SHP77 (cell line): ENCODE measurements around the gene ZNF430.
"Not testable (repeated sequence)": the region's sequence is repeated elsewhere in the genome, so short reads cannot be mapped to it uniquely, and the experiment has no call there.

Source experiments
- DNase-seq, 2 experiments: peaks; one replicate each; lab custom pipeline; 2025; lab: John Stamatoyannopoulos, UW

Gene ZNF430

DNA sequence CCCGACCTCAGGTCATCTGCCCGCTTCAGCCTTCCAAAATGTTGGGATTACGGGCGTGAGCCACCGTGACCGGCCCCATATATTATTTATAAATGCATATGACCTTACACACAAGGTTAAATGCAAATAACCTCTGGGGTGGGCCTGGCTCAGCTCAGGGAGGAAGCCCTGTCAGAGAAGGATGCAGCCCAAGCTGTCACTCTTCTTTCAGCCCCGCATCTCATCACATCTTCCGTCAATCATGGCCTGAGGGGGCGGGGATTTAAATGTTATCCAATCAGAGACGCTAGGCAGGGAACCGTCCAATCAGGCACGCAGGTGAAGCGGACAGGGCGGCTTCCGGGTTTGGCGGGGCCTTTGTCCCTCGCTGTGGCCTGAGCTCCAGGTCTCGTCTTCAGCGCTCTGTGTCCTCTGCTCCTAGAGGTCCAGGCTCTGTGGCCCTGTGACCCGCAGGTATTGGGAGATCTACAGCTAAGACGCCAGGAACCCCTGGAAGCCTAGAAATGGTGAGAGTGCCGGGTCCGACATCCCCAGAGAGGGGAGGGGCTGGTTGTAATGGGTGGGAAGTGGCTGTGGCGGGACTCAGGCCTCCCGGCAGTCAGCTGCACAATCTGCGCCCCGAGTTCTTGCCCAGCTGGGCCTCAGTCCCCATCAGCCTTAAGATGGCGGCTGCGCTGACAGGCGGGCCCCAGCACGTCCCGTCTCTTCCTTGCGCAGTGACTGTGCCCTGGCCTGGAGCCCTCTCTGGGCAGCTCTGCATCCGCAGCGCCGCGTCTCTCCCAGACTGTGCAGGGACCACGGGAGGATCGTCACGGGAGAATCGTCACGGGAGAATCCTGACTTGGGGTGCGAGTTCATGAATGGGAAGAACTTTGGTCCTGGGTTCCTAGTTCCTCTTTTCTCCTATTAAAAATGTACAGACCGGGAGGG is at the start of gene ZNF430:
Gene ZNF430, plus strand, starts transcription at position 360 of the 930 bp plus-strand sequence. Its CDS starts 144 bp downstream, at position 504.
- peak; percentile 98 to 99 for DNase-seq

DNA sequence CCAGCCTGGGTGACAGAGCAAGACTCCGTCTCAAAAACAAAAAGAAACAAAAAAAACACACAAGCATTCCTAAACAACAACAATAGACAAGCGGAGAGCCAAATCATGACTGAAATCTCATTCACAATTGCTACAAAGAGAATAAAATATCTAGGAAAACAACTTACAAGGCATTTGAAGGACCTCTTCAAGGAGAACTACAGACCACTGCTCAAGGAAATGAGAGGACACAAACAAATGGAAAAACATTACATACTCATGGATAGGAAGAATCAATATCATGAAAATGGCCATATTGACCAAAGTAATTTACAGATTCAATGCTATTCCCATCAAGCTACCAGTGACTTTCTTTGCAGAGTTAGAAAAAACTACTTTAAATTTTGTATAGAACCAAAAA is 27.7 kb upstream of the ZNF430 start:
- not testable (repeated sequence) for DNase-seq

- DNase-seq = peak; percentile 96 to 97
Observed at GRCh38 chr19:20999731-21000352, 20.6 kb upstream of the ZNF430 start.

GRCh38 chr19:21021238-21021637 is 781 bp downstream of the ZNF430 start:
- not testable (repeated sequence) for DNase-seq

DNA sequence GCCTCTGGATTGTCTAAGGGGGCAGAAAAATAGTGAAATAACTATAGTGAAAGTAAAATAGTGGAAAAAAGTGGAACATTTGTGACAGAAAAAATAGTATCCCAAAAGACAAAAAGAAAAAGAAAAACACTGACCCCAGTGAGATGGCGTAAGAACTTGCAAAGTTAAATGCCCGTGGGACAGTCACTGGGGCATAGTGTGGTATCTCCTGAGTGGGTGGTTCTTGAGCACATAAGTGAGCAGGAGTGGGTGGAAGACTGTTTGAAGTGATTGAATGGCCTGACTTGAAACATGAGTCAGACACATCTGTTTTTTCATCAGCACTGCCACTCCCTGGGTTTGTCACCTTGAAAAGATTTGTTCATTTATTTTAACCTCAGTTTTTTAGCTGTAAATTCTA is 2.5 kb downstream of the ZNF430 start:
- no peak for DNase-seq

GRCh38 chr19:21023901-21024300 is 3.4 kb downstream of the ZNF430 start:
- DNase-seq = no peak

DNA sequence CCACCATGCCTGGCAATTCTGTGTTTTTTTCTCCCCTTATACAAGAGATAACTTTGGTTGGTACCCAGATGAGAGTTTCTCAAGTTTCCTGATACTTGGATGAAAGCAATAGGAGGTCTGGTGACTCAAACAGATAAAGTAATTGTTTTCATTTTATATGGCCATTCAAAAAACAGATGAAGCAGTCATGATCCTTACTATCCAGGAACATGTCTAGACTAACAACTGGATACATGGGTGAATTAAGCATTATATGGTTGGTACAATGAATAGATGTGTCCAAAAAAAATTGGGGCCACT is 8.5 kb downstream of the ZNF430 start:
- no peak for DNase-seq

DNA sequence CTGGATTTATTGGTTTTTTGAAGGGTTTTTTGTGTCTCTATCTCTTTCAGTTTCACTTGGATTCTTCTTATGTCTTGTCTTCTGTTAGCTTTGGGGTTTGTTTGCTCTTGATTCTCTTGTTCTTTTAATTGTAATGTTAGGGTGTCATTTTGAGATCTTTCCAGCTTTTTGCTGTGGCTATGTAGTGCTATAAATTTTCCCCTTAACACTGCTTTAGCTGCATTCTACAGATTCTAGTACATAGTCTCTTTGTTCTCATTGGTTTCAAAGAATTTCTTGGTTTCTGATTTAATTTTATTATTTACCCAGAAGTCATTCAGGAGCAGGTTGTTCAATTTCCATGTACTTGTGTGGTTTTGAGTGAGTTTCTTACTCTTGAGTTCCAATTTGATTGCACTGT is 24.6 kb downstream of the ZNF430 start:
- no peak for DNase-seq

DNA sequence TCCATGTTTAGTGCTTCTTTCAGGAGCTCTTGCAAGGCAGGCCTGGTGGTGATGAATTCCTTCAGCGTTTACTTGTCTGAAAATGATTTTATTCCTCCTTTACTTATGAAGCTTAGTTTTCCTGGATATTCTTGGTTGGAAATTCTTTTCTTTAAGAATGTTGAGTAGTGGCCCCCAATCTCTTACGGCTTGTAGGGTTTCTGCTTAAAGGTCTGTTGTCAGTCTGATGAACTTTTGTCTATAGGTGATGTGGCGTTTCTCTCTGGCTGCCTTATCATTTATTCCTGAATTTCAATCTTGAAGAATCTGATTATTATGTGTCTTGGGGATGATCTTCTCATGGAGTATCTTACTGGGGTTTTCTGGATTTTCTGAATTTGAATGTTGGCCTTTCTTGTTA is 26.0 kb downstream of the ZNF430 start:
- DNase-seq = no peak

DNA sequence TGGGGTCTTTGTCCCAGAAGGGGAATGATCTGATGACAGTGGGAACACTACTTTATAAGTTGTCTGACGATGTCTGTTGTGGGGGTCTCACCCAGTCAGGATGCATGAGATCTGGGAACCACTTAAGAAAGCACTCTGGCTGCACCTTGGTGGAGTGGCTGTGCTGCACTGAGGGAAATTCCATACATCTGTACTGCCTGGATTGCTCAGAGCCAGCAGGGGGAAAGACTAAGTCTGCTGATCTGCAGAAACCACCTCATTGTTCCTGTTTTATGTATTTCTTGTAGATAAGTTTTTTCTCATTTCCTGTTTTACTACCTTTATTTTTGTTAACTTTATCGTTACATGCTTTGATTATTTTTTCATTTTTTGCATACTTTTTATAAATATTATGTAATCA is 27.3 kb downstream of the ZNF430 start:
- no peak for DNase-seq

GRCh38 chr19:21052902-21053301 is 32.4 kb downstream of the ZNF430 start:
- DNase-seq = no peak

GRCh38 chr19:21065336-21065735 is 44.9 kb downstream of the ZNF430 start:
- no peak for DNase-seq

DNA sequence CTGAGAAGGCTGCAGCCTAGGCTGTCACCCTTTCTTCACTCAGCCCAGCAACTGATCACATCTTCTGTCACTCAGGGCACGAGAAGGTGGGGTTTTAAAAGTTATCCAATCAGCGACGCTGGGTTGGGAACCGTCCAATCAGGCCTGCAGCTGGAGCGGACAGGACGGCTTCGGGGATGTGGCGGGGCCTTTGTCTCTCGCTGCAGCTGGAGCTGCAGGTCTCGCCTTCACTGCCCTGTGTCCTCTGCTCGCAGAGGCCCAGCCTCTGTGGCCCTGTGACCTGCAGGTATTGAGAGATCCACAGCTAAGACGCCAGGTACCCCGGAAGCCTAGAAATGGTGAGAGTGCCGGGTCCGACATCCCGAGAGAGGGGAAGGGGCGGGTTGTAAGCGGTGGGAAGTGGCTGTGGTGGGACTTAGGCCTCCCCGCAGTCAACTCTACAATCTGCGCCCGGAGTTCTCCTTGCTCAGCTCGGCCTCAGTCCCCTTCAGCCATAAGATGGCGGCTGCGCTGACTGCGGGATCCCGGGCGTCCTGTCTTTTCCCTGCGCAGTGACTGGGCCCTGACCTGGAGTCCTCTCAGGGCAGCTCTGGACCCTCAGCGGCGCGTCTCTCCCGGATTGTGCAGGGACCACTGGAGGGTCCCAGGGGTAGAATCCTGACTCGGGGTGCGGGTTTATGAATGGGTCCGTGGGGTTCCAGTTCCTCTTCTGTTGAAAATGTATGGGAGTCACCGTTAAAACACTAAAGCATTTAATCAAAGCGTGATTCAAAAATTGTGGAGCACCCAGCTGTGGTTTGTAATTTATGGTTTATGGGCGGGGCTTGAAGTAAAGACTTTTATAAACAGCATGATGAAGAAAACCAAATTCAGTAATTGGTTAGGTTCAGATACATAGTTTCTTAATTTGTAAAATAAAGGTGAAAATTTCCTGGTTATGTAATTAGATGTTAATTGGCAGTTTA is 61.8 kb downstream of the ZNF430 start, which contains the start of gene ZNF714:
Gene ZNF714, plus strand, starts transcription at position 193 of the 965 bp plus-strand sequence. CDS start 16,066 bp downstream, outside the sequence.
- DNase-seq = peak; percentile 96 to 97

DNA sequence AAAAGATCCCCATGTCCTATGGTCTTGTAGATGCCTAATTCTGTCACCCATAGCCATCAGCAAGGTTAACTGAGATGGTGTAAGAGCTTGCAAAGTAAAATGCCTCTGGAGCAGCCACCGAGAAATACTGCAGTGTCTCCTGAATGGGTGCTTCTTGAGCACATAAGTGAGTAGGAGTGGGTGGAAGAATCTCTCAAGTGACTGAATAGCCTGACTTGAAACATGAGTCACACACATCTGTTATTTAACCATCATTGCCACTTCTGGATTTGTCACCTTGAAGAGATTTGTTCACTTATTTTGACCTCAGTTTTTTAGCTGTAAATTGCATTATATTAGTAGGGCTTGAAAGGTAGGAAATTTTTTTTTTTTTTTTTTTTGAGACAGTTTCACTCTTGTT is 63.9 kb downstream of the ZNF430 start:
- no peak for DNase-seq

GRCh38 chr19:21087871-21088270 is 67.4 kb downstream of the ZNF430 start:
- no peak for DNase-seq

GRCh38 chr19:21092109-21092508 is 71.7 kb downstream of the ZNF430 start:
- no peak for DNase-seq

DNA sequence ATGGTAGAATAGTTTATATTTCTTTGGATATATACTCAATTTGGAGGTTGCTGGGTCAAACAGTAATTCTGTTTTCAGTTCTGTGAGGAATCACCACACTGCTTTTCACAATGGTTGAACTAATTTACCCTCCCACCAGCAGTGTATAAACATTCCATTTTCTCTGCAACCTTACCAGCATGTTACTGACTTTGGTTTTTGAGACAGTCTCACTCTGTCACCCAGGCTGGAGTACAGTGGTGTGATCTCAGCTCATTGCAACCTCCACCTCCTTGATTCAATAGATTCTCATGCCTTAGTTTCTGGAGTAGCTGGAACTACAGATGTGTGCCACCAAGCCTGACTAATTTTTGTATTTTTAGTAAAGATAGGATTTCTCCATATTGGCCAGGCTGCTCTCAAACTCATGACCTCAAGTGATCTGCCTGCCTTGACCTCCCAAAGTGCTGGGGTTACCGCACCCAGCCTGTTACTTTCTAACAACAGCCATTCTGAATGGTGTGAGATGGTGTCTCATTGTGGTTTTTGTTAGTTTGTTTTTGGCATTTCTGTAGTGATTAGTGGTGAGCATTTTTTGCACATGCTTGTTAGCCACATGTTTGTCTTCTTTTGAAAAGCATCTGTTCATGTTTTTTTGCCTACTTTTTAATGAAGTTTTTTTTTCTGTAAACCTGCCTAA is 74.0 kb downstream of the ZNF430 start:
- no peak for DNase-seq

GRCh38 chr19:21098291-21098690 is 77.8 kb downstream of the ZNF430 start:
- no peak for DNase-seq

DNA sequence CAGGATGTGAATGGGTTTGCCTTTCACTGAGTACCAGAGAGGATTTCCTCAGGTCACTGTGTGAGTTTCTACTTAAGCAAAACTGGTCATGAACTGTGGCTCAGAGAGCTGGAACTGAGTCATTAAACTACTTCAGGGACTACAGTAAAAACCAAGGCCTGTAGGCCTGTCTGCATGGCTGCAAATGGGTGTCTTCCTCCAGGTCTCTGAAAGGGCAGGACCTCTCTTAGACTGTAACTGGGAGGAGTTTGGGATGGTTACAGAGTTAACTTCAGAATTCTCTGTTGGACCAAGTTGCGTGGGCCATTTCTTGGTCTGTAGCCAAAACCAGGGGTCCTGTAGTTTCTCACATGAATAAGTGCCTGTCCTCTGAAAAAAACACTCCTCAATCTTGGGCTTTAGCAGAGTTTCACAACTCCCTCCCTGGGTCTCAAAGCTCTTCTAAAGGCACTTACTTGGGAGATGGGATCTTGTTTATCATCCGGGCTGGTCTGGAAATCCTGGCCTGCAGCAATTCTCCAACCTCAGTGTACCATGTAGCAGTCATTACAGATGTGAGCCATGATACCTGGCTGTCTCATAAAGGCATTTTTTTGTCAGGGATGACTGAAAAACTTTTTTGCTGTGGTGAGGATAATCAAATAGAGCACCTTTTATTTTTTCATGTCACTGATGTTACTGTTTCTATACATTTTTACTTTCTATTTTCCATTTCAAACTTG is 81.2 kb downstream of the ZNF430 start:
- no peak for DNase-seq

DNA sequence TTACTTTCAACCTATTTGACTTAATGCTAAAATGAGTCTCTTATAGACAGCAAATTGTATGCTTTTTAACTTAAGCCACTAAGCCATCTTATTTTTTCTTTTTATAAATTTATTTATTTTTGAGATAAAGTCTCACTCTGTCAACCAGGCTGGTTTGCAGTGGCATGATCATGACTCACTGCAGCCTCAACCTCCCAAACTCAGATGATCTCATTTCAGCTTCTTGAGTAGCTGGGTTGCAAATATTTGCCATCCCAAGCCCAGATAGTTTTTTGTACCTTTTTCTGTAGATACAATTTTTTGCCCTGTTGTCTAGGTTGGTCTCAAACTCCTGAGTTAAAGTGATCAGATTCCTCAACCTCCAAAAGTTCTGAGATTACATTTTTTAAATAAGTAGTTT is 88.7 kb downstream of the ZNF430 start:
- no peak for DNase-seq
